Measurements from ENCODE around the gene EXOC3L1. TPM values are rescaled to one million over a fixed set of nuclear protein-coding genes. Genes with fewer than 3 reads are reported as not detected.

EXOC3L1 gene
- total and polyA plus RNA-seq, 2 of the 13 experiments (the other 11 are each of a cell fraction or from before 2014, with no cell fraction given), result 0.12 TPM; not detected in 1

DNA sequence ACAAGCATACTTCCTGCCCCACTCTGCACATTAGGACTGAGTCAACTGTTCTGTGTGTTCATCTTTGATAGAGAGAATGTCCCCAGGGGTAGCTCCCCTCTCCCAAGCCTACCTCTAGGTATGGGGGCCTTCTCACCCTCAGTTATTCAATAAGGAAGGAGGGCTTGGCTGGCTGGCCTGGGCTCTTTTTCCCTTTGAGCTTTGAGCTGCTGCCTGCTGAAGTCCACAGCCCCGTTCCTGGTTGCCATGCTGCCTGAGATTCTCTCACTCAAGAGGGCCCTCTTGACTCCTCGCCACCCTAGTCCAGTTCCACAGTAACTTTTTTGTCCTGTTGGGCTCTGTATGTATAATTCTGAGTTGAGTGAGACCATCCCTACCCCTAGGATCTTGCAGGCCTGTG lies 44.2 kb downstream of the EXOC3L1 start (continued):
- TF ChIP-seq, protein P1, sequence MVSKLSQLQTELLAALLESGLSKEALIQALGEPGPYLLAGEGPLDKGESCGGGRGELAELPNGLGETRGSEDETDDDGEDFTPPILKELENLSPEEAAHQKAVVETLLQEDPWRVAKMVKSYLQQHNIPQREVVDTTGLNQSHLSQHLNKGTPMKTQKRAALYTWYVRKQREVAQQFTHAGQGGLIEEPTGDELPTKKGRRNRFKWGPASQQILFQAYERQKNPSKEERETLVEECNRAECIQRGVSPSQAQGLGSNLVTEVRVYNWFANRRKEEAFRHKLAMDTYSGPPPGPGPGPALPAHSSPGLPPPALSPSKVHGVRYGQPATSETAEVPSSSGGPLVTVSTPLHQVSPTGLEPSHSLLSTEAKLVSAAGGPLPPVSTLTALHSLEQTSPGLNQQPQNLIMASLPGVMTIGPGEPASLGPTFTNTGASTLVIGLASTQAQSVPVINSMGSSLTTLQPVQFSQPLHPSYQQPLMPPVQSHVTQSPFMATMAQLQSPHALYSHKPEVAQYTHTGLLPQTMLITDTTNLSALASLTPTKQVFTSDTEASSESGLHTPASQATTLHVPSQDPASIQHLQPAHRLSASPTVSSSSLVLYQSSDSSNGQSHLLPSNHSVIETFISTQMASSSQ (IDR thresholded peaks at IDR 0.05; ENCODE audit: low read depth), result no peak
- TF ChIP-seq, protein P1 (CRISPR knock-in tag; IDR thresholded peaks at IDR 0.05; ENCODE audit: borderline replicate concordance), result no peak
- TF ChIP-seq ZBTB10 (CRISPR knock-in tag; IDR thresholded peaks at IDR 0.05; ENCODE audit: borderline replicate concordance), result no peak
- no peak for TF ChIP-seq KMT2A (CRISPR knock-in tag; IDR thresholded peaks at IDR 0.05)
- TF ChIP-seq CEBPZ (IDR thresholded peaks at IDR 0.05; ENCODE audit: low read length), result no peak
- TF ChIP-seq, protein P2, sequence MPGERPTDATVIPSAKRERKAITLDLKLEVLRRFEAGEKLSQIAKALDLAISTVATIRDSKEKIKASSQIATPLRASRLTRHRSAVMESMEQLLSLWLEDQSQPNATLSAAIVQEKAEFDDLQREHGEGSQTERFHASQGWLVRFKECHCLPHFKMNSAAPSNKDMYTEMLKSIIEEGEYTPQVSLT (CRISPR knock-in tag; IDR thresholded peaks at IDR 0.05; ENCODE audit: borderline replicate concordance, low read depth), result no peak

All from HepG2 (cell line).